MCF 10A (cell line): ENCODE results near the gene MRPL24. TPM values are rescaled to one million over a fixed set of nuclear protein-coding genes. Genes with fewer than 3 reads are reported as not detected.

Experiments used
- BruUV-seq: library from RNA; stranded (reverse); fragments of 400-500 nt; replicated peaks from 2 replicates; lab custom pipeline; 2021; lab: Mats Ljungman, UMichigan
- CTCF ChIA-PET: fragments of 300-600 bp; sonication (Branson Sonifier 250); formaldehyde crosslinking; extraction: SDS; loops from one replicate; lab custom pipeline; 2021; ENCODE audit warnings: antibody characterized with exemption, inconsistent platforms; lab: Yijun Ruan, JAX
- POLR2A ChIA-PET: fragments of 300-600, 350-650 bp; sonication (Branson Sonifier 250); formaldehyde crosslinking; extraction: SDS; loops from one replicate; lab custom pipeline; 2020; ENCODE audit warnings: antibody characterized with exemption, inconsistent platforms; lab: Yijun Ruan, JAX
- DNase-seq: peaks from one replicate; pipeline ENCODE4 v3.0.0-alpha.2; 2018; ENCODE audit not compliant: unreplicated experiment
- H3K27ac Mint-ChIP-seq: one replicate; pipeline ENCODE4 v1.8.0; 2022; ENCODE audit warnings: mild to moderate bottlenecking, low read depth, mixed read lengths; ENCODE audit not compliant: unreplicated experiment
- H3K27me3 Mint-ChIP-seq: one replicate; pipeline ENCODE4 v1.8.0; 2022; ENCODE audit warnings: mixed read lengths; ENCODE audit not compliant: insufficient read depth, unreplicated experiment
- H3K36me3 Mint-ChIP-seq: one replicate; pipeline ENCODE4 v1.8.0; 2022; ENCODE audit warnings: mild to moderate bottlenecking, moderate library complexity, mixed read lengths; ENCODE audit not compliant: insufficient read depth, unreplicated experiment
- H3K4me1 Mint-ChIP-seq: one replicate; pipeline ENCODE4 v1.8.0; 2022; ENCODE audit warnings: mixed read lengths; ENCODE audit not compliant: insufficient read depth, unreplicated experiment
- H3K4me3 Mint-ChIP-seq: one replicate; pipeline ENCODE4 v1.8.0; 2022; ENCODE audit warnings: mild to moderate bottlenecking, moderate library complexity, mixed read lengths; ENCODE audit not compliant: unreplicated experiment
- H3K9me3 Mint-ChIP-seq: one replicate; pipeline ENCODE4 v1.8.0; 2022; ENCODE audit warnings: mixed read lengths; ENCODE audit not compliant: unreplicated experiment
- CTCF ChIP-seq: fragments of 200-600 bp; IDR thresholded peaks from one replicate; pipeline ENCODE4 v1.8.0; 2022; ENCODE audit warnings: antibody characterized with exemption, mild to moderate bottlenecking; ENCODE audit not compliant: unreplicated experiment
- intact Hi-C: fragments of 100-400 bp; cut with micrococcal nuclease; formaldehyde crosslinking; loops from 2 replicates; pipeline ENCODE4 v1.14.1; 2022
- total RNA-seq: library from RNA; stranded (reverse); gene quantifications from 2 replicates; pipeline ENCODE4 v1.2.3, GENCODE V29; 2022

Gene MRPL24
- total RNA-seq, 1 experiment from 2014 or later: 233 TPM

- BruUV-seq: no TSS peak
- peaks cover 26% of the 10 kb centered on the region for H3K4me1 Mint-ChIP-seq
- H3K27ac Mint-ChIP-seq: peak overlapping the region; percentile 50
- no peaks in the 10 kb centered on the region for H3K9me3 Mint-ChIP-seq
- intact Hi-C loops: no loop called here
- TF ChIP-seq CTCF: no peak
- H3K4me3 Mint-ChIP-seq: no peak overlapping the region
- ChIA-PET POLR2A (interaction anchor here (0.6 to 9.7 kb wide), 3 partner anchors 34 to 193 kb away, joined by 3 to 187 read pairs (median 3); partner anchors contain the start of genes ISG20L2 and METTL25B), CTCF (interaction anchor here (0.5 to 47.2 kb wide), 8 partner anchors 2 to 167 kb away, joined by 3 to 2415 read pairs (median 98); partner anchors contain the start of genes CRABP2, ISG20L2, METTL25B and NES)
- DNase-seq: peak; percentile 55
- H3K36me3 Mint-ChIP-seq: no peaks in the 10 kb centered on the region
- peaks cover 52% of the 10 kb centered on the region for H3K27me3 Mint-ChIP-seq
Observed at GRCh38 chr1:156692925-156693847, 47.7 kb downstream of the MRPL24 start.

- no peak overlapping the region for H3K4me3 Mint-ChIP-seq
Observed at GRCh38 chr1:156692441-156692924, 48.4 kb downstream of the MRPL24 start.

GRCh38 chr1:156691665-156692440 lies 49.0 kb downstream of the MRPL24 start:
- no peak for TF ChIP-seq CTCF
- ChIA-PET CTCF (interaction anchor here (0.5 to 47.2 kb wide), 12 partner anchors 14 to 198 kb away, joined by 3 to 2415 read pairs (median 26); partner anchors contain the start of genes CRABP2, INSRR, ISG20L2 and METTL25B), POLR2A (interaction anchor here (0.6 to 9.7 kb wide), 7 partner anchors 9 to 193 kb away, joined by 3 to 187 read pairs (median 7); partner anchors contain the start of genes CRABP2, ISG20L2 and METTL25B)
- no peak overlapping the region for H3K27ac Mint-ChIP-seq
- no TSS peak for BruUV-seq
- H3K27me3 Mint-ChIP-seq: peaks cover 44% of the 10 kb centered on the region
- no peaks in the 10 kb centered on the region for H3K36me3 Mint-ChIP-seq
- intact Hi-C loops: no loop called here
- peak; percentile 69 for DNase-seq
- no peak overlapping the region for H3K4me3 Mint-ChIP-seq
- no peaks in the 10 kb centered on the region for H3K9me3 Mint-ChIP-seq
- H3K4me1 Mint-ChIP-seq: peaks cover 26% of the 10 kb centered on the region

More at GRCh38 chr1:156692441-156692924, 48.4 kb downstream of the MRPL24 start:
- BruUV-seq: no TSS peak
- intact Hi-C loops: no loop called here
- Mint-ChIP-seq H3K36me3 (no peaks in the 10 kb centered on the region), H3K4me1 (peaks cover 26% of the 10 kb centered on the region), H3K27me3 (peaks cover 51% of the 10 kb centered on the region), H3K9me3 (no peaks in the 10 kb centered on the region), H3K27ac (no peak overlapping the region)
- DNase-seq: no peak
- ChIA-PET POLR2A (interaction anchor here (0.6 to 9.7 kb wide), 4 partner anchors 8 to 108 kb away, joined by 3 to 187 read pairs (median 34); partner anchors contain the start of genes CRABP2, ISG20L2 and METTL25B), CTCF (interaction anchor here (0.6 to 47.2 kb wide), 7 partner anchors 15 to 167 kb away, joined by 3 to 2415 read pairs (median 43); partner anchors contain the start of genes CRABP2, INSRR, ISG20L2 and METTL25B)
- TF ChIP-seq CTCF: no peak
